ENCODE measurements around the gene BBS7.

The BBS7 gene

GRCh38 chr4:121789960-121790829, 80.1 kb downstream of the BBS7 start:
- no peak for DNase-seq

DNA sequence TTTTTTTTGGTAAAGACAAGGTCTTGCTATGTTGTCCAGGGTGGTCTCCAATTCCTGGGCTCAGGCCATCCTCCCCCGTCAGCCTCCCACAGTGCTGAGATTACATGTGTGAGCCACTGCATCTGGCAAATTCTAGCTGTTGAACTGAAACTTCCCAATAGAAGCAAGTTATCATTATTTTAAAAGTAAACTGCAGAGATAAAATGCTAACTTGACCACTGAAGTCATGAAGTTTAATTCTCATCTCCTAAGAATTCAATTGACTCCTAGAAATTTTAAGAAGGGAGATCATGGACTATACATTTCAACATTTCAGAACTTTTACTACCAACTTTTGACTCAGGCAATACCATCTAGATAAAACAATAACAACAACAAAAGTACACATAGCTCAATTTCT, 80.8 kb downstream of the BBS7 start:
- DNase-seq: no peak

- no peak for DNase-seq
These were observed 81.4 kb downstream of the BBS7 start for GRCh38 chr4:121788896-121789295.

DNA sequence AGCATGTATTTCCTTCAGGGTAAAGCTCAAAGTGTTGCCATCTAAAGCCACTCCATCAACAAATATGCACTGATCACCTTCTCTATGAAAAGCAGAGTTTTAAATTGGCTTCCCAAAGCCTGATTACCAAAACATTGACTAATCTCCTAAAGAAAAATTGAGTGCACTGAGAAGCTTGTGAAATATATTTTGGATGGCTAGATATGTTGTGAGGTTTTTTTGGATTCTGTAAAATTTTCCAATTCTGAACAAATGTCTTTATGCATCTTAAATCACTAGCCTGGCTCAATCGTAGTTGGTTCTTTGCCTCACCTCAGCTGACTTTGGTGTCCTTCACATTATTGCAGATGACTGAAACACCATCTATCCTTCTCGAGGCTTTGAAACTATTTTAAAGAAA, 84.1 kb downstream of the BBS7 start:
- no peak for DNase-seq

GRCh38 chr4:121785479-121785878, 84.8 kb downstream of the BBS7 start:
- DNase-seq: no peak

DNA sequence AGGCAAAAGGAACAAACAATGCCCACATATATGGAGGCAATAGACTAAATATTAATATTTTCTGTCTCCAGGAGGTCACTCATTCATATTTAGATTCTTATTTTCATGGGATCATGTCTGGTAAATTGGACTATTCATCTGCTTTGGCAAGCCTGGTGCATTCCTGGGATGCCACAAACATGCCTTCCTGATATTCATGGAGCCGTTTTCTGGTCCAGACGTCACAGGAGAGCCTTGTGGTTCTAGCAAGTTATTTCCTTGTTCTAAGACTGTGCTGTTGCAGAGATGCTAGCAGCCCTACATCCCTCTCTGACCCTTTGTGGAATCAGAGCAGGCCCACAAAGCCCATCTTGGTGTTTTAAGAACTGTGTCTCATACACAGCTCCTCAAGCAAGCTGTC, 85.3 kb downstream of the BBS7 start:
- DNase-seq: no peak

GRCh38 chr4:121784401-121784800, 85.9 kb downstream of the BBS7 start:
- DNase-seq: no peak

GRCh38 chr4:121783210-121783609, 87.1 kb downstream of the BBS7 start:
- DNase-seq: no peak

DNA sequence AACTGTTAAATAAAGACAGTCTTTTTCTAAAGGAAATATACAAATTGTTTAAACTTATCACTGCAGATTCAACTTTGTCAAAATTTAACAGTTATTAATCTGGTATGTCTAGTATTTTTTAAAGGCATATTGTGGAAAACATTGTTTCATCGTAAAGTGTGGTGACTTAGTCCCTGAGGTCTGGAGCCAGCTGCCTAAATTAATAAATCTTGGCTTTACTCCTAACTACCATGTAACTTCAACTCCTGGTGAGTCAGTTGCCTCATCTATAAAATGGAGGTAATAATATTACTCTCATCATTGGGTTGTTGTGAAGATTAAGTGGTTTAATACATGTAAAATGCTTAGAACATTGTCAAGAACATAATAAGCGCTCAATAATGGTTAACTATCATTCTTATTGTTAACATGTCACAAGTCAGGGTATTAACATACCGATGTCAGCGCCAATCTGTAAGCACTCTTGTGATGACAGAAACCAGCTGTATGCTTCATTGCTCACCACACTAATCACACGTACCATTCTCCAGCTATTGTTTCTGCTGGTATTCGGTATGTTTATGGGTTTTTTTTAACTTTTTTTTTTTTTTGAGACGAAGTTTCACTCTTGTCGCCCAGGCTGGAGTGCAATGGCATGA, 91.2 kb downstream of the BBS7 start:
- no peak for DNase-seq

- no peak for DNase-seq
These were observed 92.6 kb downstream of the BBS7 start for GRCh38 chr4:121777625-121778024.

GRCh38 chr4:121776610-121777401, 93.5 kb downstream of the BBS7 start:
- DNase-seq: no peak
